K562 (cell line): ENCODE results near the gene CIAO2B. TPM values are rescaled to one million over a fixed set of nuclear protein-coding genes. Genes with fewer than 3 reads are reported as not detected.

Experiments
- ATAC-seq: fragments of 200-7000 bp; cut with Tn5 transposase; 3 replicates; pipeline ENCODE4 v1.9.1; 2020; ENCODE audit warnings: moderate library complexity
- BruUV-seq: library from RNA; stranded (reverse); fragments of 400-500 nt; replicated peaks from 2 replicates; lab custom pipeline; 2021; lab: Mats Ljungman, UMichigan
- CTCF ChIA-PET: fragments of 300-600 bp; formaldehyde crosslinking; extraction: SDS; loops from one replicate; lab custom pipeline; 2021; ENCODE audit warnings: low intra/inter-chr PET ratio; lab: Yijun Ruan, JAX
- POLR2A ChIA-PET: fragments of 300-600, 350-650 bp; sonication (Branson Sonifier 250); formaldehyde crosslinking; extraction: SDS; loops from one replicate; lab custom pipeline; 2021; ENCODE audit warnings: antibody characterized with exemption, inconsistent platforms; lab: Yijun Ruan, JAX
- DNase-seq, 4 experiments: peaks; one replicate each; pipeline versions ENCODE4 v3.0.0 to v3.0.0-alpha.2; 2011 to 2018; ENCODE audit warnings: low spot score in 3 of 4, mixed read lengths in 3 of 4; ENCODE audit errors: extremely low read depth in 1 of 4
- FAIRE-seq: peaks from 2 replicates; lab custom pipeline; 2011; peaks lifted over from hg19 to GRCh38; lab: Jason Lieb, UNC
- H2AFZ ChIP-seq: 2 replicates; pipeline ENCODE4 v1.6.0; 2011; ENCODE audit warnings: low read depth, low read length, control low read depth, inconsistent platforms
- H3K27ac ChIP-seq: fragments of 200-600 bp; 3 replicates; pipeline ENCODE4 v1.8.0; 2011; ENCODE audit warnings: low read depth, mild to moderate bottlenecking, control low read depth, inconsistent platforms, low read length, moderate library complexity, mixed read lengths; ENCODE audit errors: extremely low read depth
- H3K27me3 ChIP-seq, 2 experiments: fragments of 300-600 bp in 1 of 2; 2 replicates in 1 of 2; 3 replicates in 1 of 2; pipeline versions ENCODE4 v1.6.0 to v1.8.0; 2011; ENCODE audit warnings: inconsistent platforms in 2 of 2, low read length in 2 of 2, mild to moderate bottlenecking in 1 of 2, mixed read lengths in 1 of 2, moderate library complexity in 1 of 2; ENCODE audit not compliant: control insufficient read depth in 2 of 2, insufficient read depth in 2 of 2
- H3K36me3 ChIP-seq: fragments of 300-600 bp; 3 replicates; pipeline ENCODE4 v1.8.0; 2011; ENCODE audit warnings: mild to moderate bottlenecking, low read length, inconsistent platforms; ENCODE audit not compliant: control insufficient read depth, insufficient read depth
- H3K4me1 ChIP-seq, 2 experiments: fragments of 200-600 bp in 1 of 2; replicated peaks in 1 of 2; 2 replicates in 1 of 2; 3 replicates in 1 of 2; pipeline versions ENCODE4 v1.5.1 to v1.8.0; 2011; ENCODE audit warnings: inconsistent platforms in 2 of 2, low read length in 2 of 2, mild to moderate bottlenecking in 1 of 2, mixed read lengths in 1 of 2, moderate library complexity in 1 of 2; ENCODE audit not compliant: control insufficient read depth in 2 of 2, insufficient read depth in 2 of 2
- H3K4me2 ChIP-seq: 2 replicates; pipeline ENCODE4 v1.6.1; 2011; ENCODE audit warnings: low read length, control low read depth, inconsistent platforms, mixed read lengths; ENCODE audit not compliant: insufficient read depth
- H3K4me3 ChIP-seq: fragments of 200-600 bp; sonication (generic), shearing (Covaris generic); 2 replicates; pipeline ENCODE4 v1.5.1; 2016; ENCODE audit warnings: control low read depth, inconsistent platforms
- H3K79me2 ChIP-seq: fragments of 200-600 bp; 3 replicates; pipeline ENCODE4 v1.8.0; 2011; ENCODE audit warnings: low read length, inconsistent platforms; ENCODE audit not compliant: control insufficient read depth, insufficient read depth
- H3K9ac ChIP-seq, 2 experiments: 2 replicates each; pipeline versions ENCODE4 v1.6.0 to v1.6.1; 2011; ENCODE audit warnings: low read depth in 2 of 2, low read length in 2 of 2, control low read depth in 1 of 2, inconsistent platforms in 1 of 2, mild to moderate bottlenecking in 1 of 2, mixed read lengths in 1 of 2; ENCODE audit not compliant: insufficient read depth in 1 of 2
- H3K9me1 ChIP-seq: one replicate; pipeline ENCODE4 v1.6.0; 2011; ENCODE audit warnings: inconsistent platforms, mild to moderate bottlenecking, low read length, moderate library complexity; ENCODE audit not compliant: control insufficient read depth, insufficient read depth
- H3K9me3 ChIP-seq: replicated peaks from 2 replicates; pipeline ENCODE4 v1.5.1; 2011; ENCODE audit warnings: low read depth, low read length, inconsistent platforms; ENCODE audit not compliant: control insufficient read depth, insufficient read depth
- H4K20me1 ChIP-seq: replicated peaks from 2 replicates; pipeline ENCODE4 v1.6.1; 2011; ENCODE audit warnings: low read length, inconsistent platforms, mixed read lengths; ENCODE audit not compliant: control insufficient read depth, insufficient read depth
- ATF7 ChIP-seq: fragments of 450-650 bp; IDR thresholded peaks from 2 replicates; pipeline ENCODE4 v1.7.1; 2014; ENCODE audit warnings: mild to moderate bottlenecking, moderate library complexity
- BRD9 ChIP-seq: fragments of 450-650 bp; IDR thresholded peaks from 2 replicates; pipeline ENCODE4 v1.6.1; 2018; ENCODE audit warnings: low read depth; ENCODE audit not compliant: partially characterized antibody
- DPF2 ChIP-seq: fragments of 450-650 bp; IDR thresholded peaks from 2 replicates; pipeline ENCODE4 v1.6.1; 2016
- E2F1 ChIP-seq: sonication (generic); formaldehyde crosslinking; IDR thresholded peaks from 2 replicates; pipeline ENCODE4 v1.8.1; 2023; ENCODE audit warnings: mild to moderate bottlenecking, missing genetic modification reagents, moderate library complexity
- FOXP4 ChIP-seq: sonication (generic); formaldehyde crosslinking; IDR thresholded peaks from 2 replicates; pipeline ENCODE4 v1.8.0; 2022; ENCODE audit warnings: mild to moderate bottlenecking, missing genetic modification reagents, borderline replicate concordance
- NFXL1 ChIP-seq: fragments of 450-650 bp; formaldehyde crosslinking; IDR thresholded peaks from 2 replicates; pipeline ENCODE4 v1.4.0; 2021; ENCODE audit warnings: mild to moderate bottlenecking
- NRF1 ChIP-seq, 2 experiments: fragments of 450-650 bp; IDR thresholded peaks in 1 of 2; conservative IDR thresholded peaks in 1 of 2; 2 replicates each; pipeline ENCODE4 v1.6.1; 2014; ENCODE audit warnings: mild to moderate bottlenecking in 2 of 2
- PHF20 ChIP-seq: fragments of 450-650 bp; IDR thresholded peaks from 2 replicates; pipeline ENCODE4 v1.6.1; 2018; ENCODE audit not compliant: partially characterized antibody
- RBBP5 ChIP-seq: fragments of 200-600 bp; sonication (generic); IDR thresholded peaks from 2 replicates; pipeline ENCODE4 v1.6.1; 2012; ENCODE audit warnings: borderline replicate concordance, mild to moderate bottlenecking, low read length, control low read depth, inconsistent platforms; ENCODE audit not compliant: insufficient read depth, poor library complexity, severe bottlenecking
- SMAD1 ChIP-seq: fragments of 150-350 bp; IDR thresholded peaks from 2 replicates; pipeline ENCODE4 v1.6.1; 2014; ENCODE audit warnings: low read length, low read depth; ENCODE audit not compliant: partially characterized antibody
- SPI1 ChIP-seq: IDR thresholded peaks from 2 replicates; pipeline ENCODE4 v1.6.1; 2011; ENCODE audit warnings: low read depth, low read length, control low read depth, borderline replicate concordance
- ZBTB17 ChIP-seq: fragments of 450-650 bp; formaldehyde crosslinking; IDR thresholded peaks from 2 replicates; pipeline ENCODE4 v1.4.0; 2020; ENCODE audit warnings: mild to moderate bottlenecking
- ZNF224 ChIP-seq: sonication (generic); formaldehyde crosslinking; IDR thresholded peaks from 2 replicates; pipeline ENCODE4 v1.8.0; 2022; ENCODE audit warnings: mild to moderate bottlenecking, missing genetic modification reagents
- ZNF583 ChIP-seq: fragments of 250-450 bp; sonication (Bioruptor Pico); IDR thresholded peaks from 2 replicates; pipeline ENCODE4 v1.4.0; 2020
- WGBS: fragments of 100-300 bp; shearing (Covaris generic); methylation state at CpG from one replicate; pipeline ENCODE4 v1.1.6; 2016; ENCODE audit warnings: low coverage, mixed read lengths; ENCODE audit not compliant: insufficient coverage; ENCODE audit errors: missing lambda C conversion rate; 5-methylcytosine and 5-hydroxymethylcytosine counted together
- in situ Hi-C: fragments of 300-500 bp; cut with MboI; formaldehyde crosslinking; loops from 4 replicates; pipeline ENCODE4 v1.15.0; 2018; ENCODE audit warnings: inconsistent platforms, mixed read lengths
- intact Hi-C: fragments of 100-400 bp; cut with micrococcal nuclease; formaldehyde crosslinking; loops from 2 replicates; pipeline ENCODE4 v1.14.2; 2022
- polyA plus RNA-seq, 8 experiments: library from polyadenylated mRNA; depleted of rRNA in 4 of 8; stranded (reverse) in 5 of 8; unstranded in 3 of 8; fragments of >200 nt; fragmentation: Nextera tagmentation in 2 of 8; fragmentation: Illumina TruSeq in 1 of 8; extraction: Ambion mirVana in 2 of 8; extraction: Trizol in 1 of 8; gene quantifications; 2 replicates each; pipeline versions ENCODE4 v1.2.1 to v1.2.3, GENCODE V29; 2011 to 2014; ENCODE audit warnings: inconsistent platforms in 1 of 8, missing spikeins in 1 of 8
- total RNA-seq, 7 experiments: library from RNA; depleted of rRNA in 6 of 7; stranded (reverse); fragments of >200 nt in 6 of 7; fragmentation: Illumina TruSeq in 2 of 7; extraction: Trizol in 2 of 7; gene quantifications; 2 replicates each; pipeline versions ENCODE4 v1.2.1 to v1.2.3, GENCODE V29; 2011 to 2021; ENCODE audit warnings: low replicate concordance in 1 of 7

CIAO2B gene
- total and polyA plus RNA-seq, 9 of the 15 experiments (the other 6 are each of a cell fraction or from before 2014, with no cell fraction given) = 86.8 to 182 (median 113) TPM

- TF ChIP-seq ZBTB17 (CRISPR knock-in tag) = no peak
Observed at GRCh38 chr16:66906916-66907836, 27.0 kb downstream of the CIAO2B start (continued).

GRCh38 chr16:66905633-66906539, 28.3 kb downstream of the CIAO2B start:
- Histone ChIP-seq H3K9ac (peak overlapping the region in 1 of 2 experiments; percentile 80; a peak in 2 of 4 replicates), H3K4me3 (no peak overlapping the region), H3K36me3 (no peaks in the 10 kb centered on the region), H2AFZ (peak overlapping the region; percentile 72), H3K27me3 (no peaks in the 10 kb centered on the region), H3K4me1 (peaks cover 22 to 50% of the 10 kb centered on the region in 2 experiments), H3K9me3 (no peaks in the 10 kb centered on the region), H3K9me1 (no peaks in the 10 kb centered on the region), H4K20me1 (no peaks in the 10 kb centered on the region), H3K4me2 (peak overlapping the region; percentile 30), H3K27ac (no peak overlapping the region), H3K79me2 (no peaks in the 10 kb centered on the region)
- POLR2A ChIA-PET = interaction anchor here (0.5 to 1.4 kb wide), 6 partner anchors 11 to 246 kb away, joined by 3 to 9 read pairs (median 3); partner anchors contain the start of gene CDH16
- FAIRE-seq (peak; percentile 98), ATAC-seq (peak; percentile 92), DNase-seq (peak; percentile 90 to 96 (median 94))
- in situ Hi-C loops (no loop called here), intact Hi-C loops (no loop called here)
- BruUV-seq = no TSS peak
- CTCF ChIA-PET = no interaction called here
- 38% methylated on average over 11 of the region's 11 CpGs for WGBS
- TF ChIP-seq ATF7 (peak; percentile 54; the same call in 1 of the 2 replicates), ZNF224 (peak; percentile 8; the same call in 1 of the 2 replicates), NRF1 (conservative IDR thresholded peaks at IDR 0.05 in 1 of 2, IDR thresholded peaks at IDR 0.05 in 1 of 2) (peak in 1 of 2 experiments; percentile 29; a peak in 1 of 4 replicates), E2F1 (CRISPR knock-in tag) (no peak), RBBP5 (peak; percentile 31), SPI1 (0 out of 2 replicates have a peak, but pooled peaks have one; percentile 23), BRD9 (no peak), DPF2 (peak; percentile 38; the same call in 1 of the 2 replicates), SMAD1 (peak; percentile 82), NFXL1 (CRISPR knock-in tag) (no peak), PHF20 (no peak), ZNF583 (CRISPR knock-in tag) (no peak), FOXP4 (no peak)
